HFFc6 (cell line): ENCODE measurements around the gene STK39. TPM values are rescaled to one million over a fixed set of nuclear protein-coding genes. Genes with fewer than 3 reads are reported as not detected.
"Not testable (repeated sequence)": the region's sequence is repeated elsewhere in the genome, so short reads cannot be mapped to it uniquely, and the experiment has no call there.

Experiments
- DNase-seq: peaks from one replicate; pipeline ENCODE4 v3.0.0-alpha.2; 2018
- H3K27ac Mint-ChIP-seq: 2 replicates; pipeline ENCODE4 v1.8.0; 2020; ENCODE audit warnings: mild to moderate bottlenecking, mixed read lengths
- H3K27me3 Mint-ChIP-seq: 2 replicates; pipeline ENCODE4 v1.8.0; 2021; ENCODE audit warnings: mild to moderate bottlenecking, moderate library complexity, mixed read lengths; ENCODE audit not compliant: insufficient read depth
- H3K36me3 Mint-ChIP-seq: 2 replicates; pipeline ENCODE4 v1.8.0; 2021; ENCODE audit warnings: low read depth, mixed read lengths
- H3K4me1 Mint-ChIP-seq: 2 replicates; pipeline ENCODE4 v1.8.0; 2020; ENCODE audit warnings: low read depth, mixed read lengths
- H3K4me3 Mint-ChIP-seq: 2 replicates; pipeline ENCODE4 v1.8.0; 2020; ENCODE audit warnings: mild to moderate bottlenecking, moderate library complexity, mixed read lengths
- H3K9me3 Mint-ChIP-seq: 2 replicates; pipeline ENCODE4 v1.8.0; 2020; ENCODE audit warnings: mild to moderate bottlenecking, mixed read lengths
- CTCF ChIP-seq: fragments of 200-600 bp; sonication (generic); IDR thresholded peaks from 2 replicates; pipeline ENCODE4 v1.5.0; 2021; ENCODE audit warnings: antibody characterized with exemption, mild to moderate bottlenecking
- total RNA-seq, 6 experiments: library from RNA; stranded (reverse); fragmentation: NEBNext Ultra II Directional; extraction: Animal tissue kit (Norgen Biotek cat#: 25700); gene quantifications; 2 replicates in 1 of 6; 3 replicates in 5 of 6; pipeline ENCODE4 v1.2.3, GENCODE V29; 2021

Gene STK39
- total RNA-seq, 6 experiments from 2014 or later: 27.7 to 36.4 (median 33.4) TPM

GRCh38 chr2:168130346-168130745 is 117.0 kb downstream of the STK39 start:
- Mint-ChIP-seq H3K9me3 (no peaks in the 10 kb centered on the region), H3K27ac (no peak overlapping the region), H3K4me3 (no peak overlapping the region), H3K27me3 (no peaks in the 10 kb centered on the region), H3K36me3 (peaks cover 5% of the 10 kb centered on the region; the same call in 1 of the 2 replicates), H3K4me1 (peaks cover 28% of the 10 kb centered on the region)
- DNase-seq: no peak
- no peak for TF ChIP-seq CTCF

GRCh38 chr2:168127371-168127770 is 120.0 kb downstream of the STK39 start:
- DNase-seq: no peak
- Mint-ChIP-seq H3K27ac (no peak overlapping the region), H3K27me3 (no peaks in the 10 kb centered on the region; the same call in 1 of the 2 replicates), H3K4me1 (peaks cover 20% of the 10 kb centered on the region), H3K9me3 (no peaks in the 10 kb centered on the region), H3K36me3 (peaks cover 5% of the 10 kb centered on the region; the same call in 1 of the 2 replicates), H3K4me3 (no peak overlapping the region)
- TF ChIP-seq CTCF: no peak

GRCh38 chr2:168122210-168122609 is 125.2 kb downstream of the STK39 start:
- H3K27ac Mint-ChIP-seq: not testable (repeated sequence)

GRCh38 chr2:168120730-168121129 is 126.7 kb downstream of the STK39 start:
- H3K4me3 Mint-ChIP-seq: no peak overlapping the region
- H3K27me3 Mint-ChIP-seq: no peaks in the 10 kb centered on the region; the same call in 1 of the 2 replicates
- H3K27ac Mint-ChIP-seq: no peak overlapping the region
- peaks cover 5% of the 10 kb centered on the region; the same call in 1 of the 2 replicates for H3K36me3 Mint-ChIP-seq
- peak; percentile 45 for DNase-seq
- no peaks in the 10 kb centered on the region for H3K9me3 Mint-ChIP-seq
- H3K4me1 Mint-ChIP-seq: no peaks in the 10 kb centered on the region
- TF ChIP-seq CTCF: no peak

More at GRCh38 chr2:168122210-168122609, 125.2 kb downstream of the STK39 start:
- H3K4me3 Mint-ChIP-seq, H3K9me3 Mint-ChIP-seq, H3K27me3 Mint-ChIP-seq, H3K4me1 Mint-ChIP-seq, DNase-seq, H3K36me3 Mint-ChIP-seq: not testable (repeated sequence)

- Mint-ChIP-seq H3K27me3 (no peaks in the 10 kb centered on the region; the same call in 1 of the 2 replicates), H3K4me1 (no peaks in the 10 kb centered on the region), H3K4me3 (no peak overlapping the region), H3K9me3 (no peaks in the 10 kb centered on the region), H3K27ac (no peak overlapping the region), H3K36me3 (peaks cover 5% of the 10 kb centered on the region; the same call in 1 of the 2 replicates)
- no peak for DNase-seq
- TF ChIP-seq CTCF: no peak
Measured at GRCh38 chr2:168120310-168120709, 127.1 kb downstream of the STK39 start.

- peaks cover 5% of the 10 kb centered on the region; the same call in 1 of the 2 replicates for H3K36me3 Mint-ChIP-seq
- peak; percentile 82 for TF ChIP-seq CTCF
- no peaks in the 10 kb centered on the region for H3K4me1 Mint-ChIP-seq
- DNase-seq: peak; percentile 53
- H3K9me3 Mint-ChIP-seq: no peaks in the 10 kb centered on the region
- no peaks in the 10 kb centered on the region; the same call in 1 of the 2 replicates for H3K27me3 Mint-ChIP-seq
- H3K4me3 Mint-ChIP-seq: no peak overlapping the region
- no peak overlapping the region for H3K27ac Mint-ChIP-seq
Measured at GRCh38 chr2:168119515-168120141, 127.8 kb downstream of the STK39 start.
